ENCODE results near the gene KLHDC8B.

DNA sequence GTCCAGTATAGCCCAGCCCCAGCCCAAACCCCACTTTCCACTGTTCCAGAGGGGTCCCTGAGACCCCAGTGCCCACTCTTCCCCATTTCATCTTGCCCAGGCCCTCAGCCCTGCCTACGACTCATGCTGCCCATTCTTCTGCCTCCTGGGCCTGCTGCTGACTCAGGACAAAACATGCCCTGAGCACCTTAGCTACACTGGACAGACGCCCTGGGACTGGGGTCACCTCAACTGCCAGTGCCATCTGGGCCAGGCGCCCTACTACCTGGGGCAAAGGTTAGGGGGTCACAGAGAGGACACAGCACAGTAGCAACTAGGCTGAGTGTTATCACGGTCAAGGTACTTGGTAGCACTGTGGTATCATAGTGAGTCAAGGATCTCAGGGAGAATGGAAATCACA is 35.9 kb upstream of the KLHDC8B start:
- no peak for TF ChIP-seq EZH2 (IDR thresholded peaks at IDR 0.05)
- no peak for TF ChIP-seq POLR2AphosphoS5 (IDR thresholded peaks at IDR 0.05; ENCODE audit: borderline replicate concordance, low read depth, low read length)
- no peak for TF ChIP-seq FOXP2 (optimal IDR thresholded peaks at IDR 0.05; ENCODE audit: control extremely low read depth, extremely low read length, insufficient read depth)

All from SK-N-MC (cell line).